Measurements from ENCODE around the gene ULK3.
"Not testable (repeated sequence)": the region's sequence is repeated elsewhere in the genome, so short reads cannot be mapped to it uniquely, and the experiment has no call there.

Gene ULK3

GRCh38 chr15:74842581-74843444, at the start of gene ULK3:
Gene ULK3, minus strand, starts transcription at chr15:74843156. Its CDS starts 51 bp downstream, at chr15:74843105.
- DNase-seq = peak; percentile 87

GRCh38 chr15:74892313-74892712, 49.4 kb upstream of the ULK3 start:
- no peak for DNase-seq

- no peak for DNase-seq
Measured at GRCh38 chr15:74891469-74891868, 48.5 kb upstream of the ULK3 start.

- DNase-seq = no peak
Measured at GRCh38 chr15:74890665-74890960, 47.7 kb upstream of the ULK3 start.

- DNase-seq = peak; percentile 77
Measured at GRCh38 chr15:74889883-74890664, 47.1 kb upstream of the ULK3 start, which contains the start of gene MPI. Gene MPI, plus strand, starts transcription at chr15:74890042. Its CDS starts 32 bp downstream, at chr15:74890074.

GRCh38 chr15:74889390-74889882, 46.5 kb upstream of the ULK3 start:
- DNase-seq = no peak

GRCh38 chr15:74888716-74889115, 45.8 kb upstream of the ULK3 start:
- DNase-seq = no peak

GRCh38 chr15:74887537-74888193, 44.7 kb upstream of the ULK3 start:
- DNase-seq = not testable (repeated sequence)

- DNase-seq = no peak
Measured at GRCh38 chr15:74885461-74885860, 42.5 kb upstream of the ULK3 start.

GRCh38 chr15:74884428-74885223, 41.7 kb upstream of the ULK3 start:
- DNase-seq = no peak

GRCh38 chr15:74882528-74882927, 39.6 kb upstream of the ULK3 start:
- DNase-seq = no peak

GRCh38 chr15:74878273-74878672, 35.3 kb upstream of the ULK3 start:
- no peak for DNase-seq

GRCh38 chr15:74873756-74874424, 30.9 kb upstream of the ULK3 start:
- no peak for DNase-seq

GRCh38 chr15:74873036-74873755, 30.2 kb upstream of the ULK3 start, which contains the start of gene SCAMP2:
Gene SCAMP2, minus strand, starts transcription at chr15:74873365. Its CDS starts 110 bp downstream, at chr15:74873255.
- DNase-seq = peak; percentile 79

GRCh38 chr15:74872702-74873035, 29.7 kb upstream of the ULK3 start:
- no peak for DNase-seq

- DNase-seq = no peak
Measured at GRCh38 chr15:74870436-74871215, 27.7 kb upstream of the ULK3 start.

GRCh38 chr15:74869726-74870407, 26.9 kb upstream of the ULK3 start:
- no peak for DNase-seq

GRCh38 chr15:74869372-74869725, 26.4 kb upstream of the ULK3 start:
- no peak for DNase-seq

GRCh38 chr15:74868059-74868458, 25.1 kb upstream of the ULK3 start:
- no peak for DNase-seq
